Measurements from ENCODE around the gene GRK1. TPM values are rescaled to one million over a fixed set of nuclear protein-coding genes. Genes with fewer than 3 reads are reported as not detected.

The GRK1 gene
- total RNA-seq, 1 donor from 2014 or later, result not detected

GRCh38 chr13:113660066-113660465 is 7.0 kb upstream of the GRK1 start:
- H3K36me3 Mint-ChIP-seq (ENCODE audit: low read depth, unreplicated experiment), result peaks cover 2% of the 10 kb centered on the region

GRCh38 chr13:113661509-113661908 is 5.5 kb upstream of the GRK1 start:
- H3K9ac ChIP-seq (ENCODE audit: low read length), result no peak overlapping the region
- DNase-seq (ENCODE audit: low read depth), result no peak
- peaks cover 8% of the 10 kb centered on the region for H3K27me3 ChIP-seq (ENCODE audit: insufficient read depth, low read length)
- no peaks in the 10 kb centered on the region for H3K79me2 ChIP-seq (ENCODE audit: insufficient read depth, low read length)
- H3K27ac ChIP-seq (ENCODE audit: low read depth, low read length), result no peak overlapping the region
- no peak overlapping the region for H2AFZ ChIP-seq (ENCODE audit: low read depth, low read length)
- Mint-ChIP-seq H3K27ac (ENCODE audit: unreplicated experiment) (no peak overlapping the region), H3K27me3 (ENCODE audit: low read depth, unreplicated experiment) (peaks cover 4% of the 10 kb centered on the region), H3K36me3 (ENCODE audit: low read depth, unreplicated experiment) (no peaks in the 10 kb centered on the region), H3K9me3 (ENCODE audit: unreplicated experiment) (peaks cover 16% of the 10 kb centered on the region), H3K4me1 (ENCODE audit: low read depth, unreplicated experiment) (no peaks in the 10 kb centered on the region), H3K4me3 (ENCODE audit: unreplicated experiment) (no peak overlapping the region)
- no peak for FAIRE-seq
- no peak overlapping the region for H3K4me3 ChIP-seq (ENCODE audit: insufficient read depth, low read depth, low read length)
- TF ChIP-seq CTCF (IDR thresholded peaks at IDR 0.05; ENCODE audit: insufficient read depth, low read depth, low read length) (no peak), EZH2 (IDR thresholded peaks at IDR 0.05; ENCODE audit: insufficient read depth, low read length) (no peak)
- H3K9me3 ChIP-seq (ENCODE audit: insufficient read depth, low read depth, low read length), result no peaks in the 10 kb centered on the region
- H3K4me1 ChIP-seq (ENCODE audit: insufficient read depth, low read length), result no peaks in the 10 kb centered on the region
- H4K20me1 ChIP-seq (ENCODE audit: insufficient read depth, low read length), result peaks cover 10% of the 10 kb centered on the region
- H3K36me3 ChIP-seq (ENCODE audit: insufficient read depth, low read length), result no peaks in the 10 kb centered on the region
- H3K4me2 ChIP-seq (ENCODE audit: low read length), result no peak overlapping the region

More at GRCh38 chr13:113660066-113660465, 7.0 kb upstream of the GRK1 start:
- no peak overlapping the region for H3K9ac ChIP-seq (ENCODE audit: low read length)
- no peak overlapping the region for H3K4me3 Mint-ChIP-seq (ENCODE audit: unreplicated experiment)
- no peak for FAIRE-seq
- H3K27me3 Mint-ChIP-seq (ENCODE audit: low read depth, unreplicated experiment), result peaks cover 4% of the 10 kb centered on the region
- peaks cover 4% of the 10 kb centered on the region for H3K27me3 ChIP-seq (ENCODE audit: insufficient read depth, low read length)
- H3K27ac Mint-ChIP-seq (ENCODE audit: unreplicated experiment), result no peak overlapping the region
- H3K9me3 Mint-ChIP-seq (ENCODE audit: unreplicated experiment), result peaks cover 16% of the 10 kb centered on the region
- no peaks in the 10 kb centered on the region for H3K4me1 ChIP-seq (ENCODE audit: insufficient read depth, low read length)
- no peak for DNase-seq (ENCODE audit: low read depth)
- no peaks in the 10 kb centered on the region for H3K79me2 ChIP-seq (ENCODE audit: insufficient read depth, low read length)
- no peaks in the 10 kb centered on the region for H3K9me3 ChIP-seq (ENCODE audit: insufficient read depth, low read depth, low read length)
- no peak overlapping the region for H3K4me2 ChIP-seq (ENCODE audit: low read length)
- H2AFZ ChIP-seq (ENCODE audit: low read depth, low read length), result no peak overlapping the region
- no peak overlapping the region for H3K27ac ChIP-seq (ENCODE audit: low read depth, low read length)
- no peaks in the 10 kb centered on the region for H3K4me1 Mint-ChIP-seq (ENCODE audit: low read depth, unreplicated experiment)
- no peak for TF ChIP-seq EZH2 (IDR thresholded peaks at IDR 0.05; ENCODE audit: insufficient read depth, low read length)
- no peak for TF ChIP-seq CTCF (IDR thresholded peaks at IDR 0.05; ENCODE audit: insufficient read depth, low read depth, low read length)
- no peaks in the 10 kb centered on the region for H3K36me3 ChIP-seq (ENCODE audit: insufficient read depth, low read length)
- H4K20me1 ChIP-seq (ENCODE audit: insufficient read depth, low read length), result no peaks in the 10 kb centered on the region
- H3K4me3 ChIP-seq (ENCODE audit: insufficient read depth, low read depth, low read length), result no peak overlapping the region

- Histone ChIP-seq H3K4me2 (ENCODE audit: low read length) (no peak overlapping the region), H3K36me3 (ENCODE audit: insufficient read depth, low read length) (no peaks in the 10 kb centered on the region), H3K4me1 (ENCODE audit: insufficient read depth, low read length) (no peaks in the 10 kb centered on the region), H3K27ac (ENCODE audit: low read depth, low read length) (no peak overlapping the region), H3K4me3 (ENCODE audit: insufficient read depth, low read depth, low read length) (no peak overlapping the region), H3K9ac (ENCODE audit: low read length) (no peak overlapping the region), H2AFZ (ENCODE audit: low read depth, low read length) (no peak overlapping the region), H3K9me3 (ENCODE audit: insufficient read depth, low read depth, low read length) (no peaks in the 10 kb centered on the region), H3K79me2 (ENCODE audit: insufficient read depth, low read length) (no peaks in the 10 kb centered on the region), H4K20me1 (ENCODE audit: insufficient read depth, low read length) (peaks cover 10% of the 10 kb centered on the region), H3K27me3 (ENCODE audit: insufficient read depth, low read length) (peaks cover 12% of the 10 kb centered on the region)
- H3K4me1 Mint-ChIP-seq (ENCODE audit: low read depth, unreplicated experiment), result no peaks in the 10 kb centered on the region
- peaks cover 16% of the 10 kb centered on the region for H3K9me3 Mint-ChIP-seq (ENCODE audit: unreplicated experiment)
- DNase-seq (ENCODE audit: low read depth) (no peak), FAIRE-seq (no peak)
- H3K27ac Mint-ChIP-seq (ENCODE audit: unreplicated experiment), result no peak overlapping the region
- TF ChIP-seq EZH2 (IDR thresholded peaks at IDR 0.05; ENCODE audit: insufficient read depth, low read length) (no peak), CTCF (IDR thresholded peaks at IDR 0.05; ENCODE audit: insufficient read depth, low read depth, low read length) (no peak)
- H3K4me3 Mint-ChIP-seq (ENCODE audit: unreplicated experiment), result no peak overlapping the region
- no peaks in the 10 kb centered on the region for H3K36me3 Mint-ChIP-seq (ENCODE audit: low read depth, unreplicated experiment)
- H3K27me3 Mint-ChIP-seq (ENCODE audit: low read depth, unreplicated experiment), result peaks cover 20% of the 10 kb centered on the region
Observed at GRCh38 chr13:113663934-113664333, 3.1 kb upstream of the GRK1 start.
